HG03103 (cell line): ENCODE data around the gene NRCAM.
A peak's percentile ranks its signal among the peaks of the same experiment; 100 is the strongest.
"Not testable (repeated sequence)": the region's sequence is repeated elsewhere in the genome, so short reads cannot be mapped to it uniquely, and the experiment has no call there.

Experiments
- ATAC-seq: cut with Tn5 transposase; IDR thresholded peaks from one replicate; pipeline ENCODE4 v1.9.1; 2021; ENCODE audit warnings: low read depth; ENCODE audit not compliant: unreplicated experiment

The NRCAM gene

DNA sequence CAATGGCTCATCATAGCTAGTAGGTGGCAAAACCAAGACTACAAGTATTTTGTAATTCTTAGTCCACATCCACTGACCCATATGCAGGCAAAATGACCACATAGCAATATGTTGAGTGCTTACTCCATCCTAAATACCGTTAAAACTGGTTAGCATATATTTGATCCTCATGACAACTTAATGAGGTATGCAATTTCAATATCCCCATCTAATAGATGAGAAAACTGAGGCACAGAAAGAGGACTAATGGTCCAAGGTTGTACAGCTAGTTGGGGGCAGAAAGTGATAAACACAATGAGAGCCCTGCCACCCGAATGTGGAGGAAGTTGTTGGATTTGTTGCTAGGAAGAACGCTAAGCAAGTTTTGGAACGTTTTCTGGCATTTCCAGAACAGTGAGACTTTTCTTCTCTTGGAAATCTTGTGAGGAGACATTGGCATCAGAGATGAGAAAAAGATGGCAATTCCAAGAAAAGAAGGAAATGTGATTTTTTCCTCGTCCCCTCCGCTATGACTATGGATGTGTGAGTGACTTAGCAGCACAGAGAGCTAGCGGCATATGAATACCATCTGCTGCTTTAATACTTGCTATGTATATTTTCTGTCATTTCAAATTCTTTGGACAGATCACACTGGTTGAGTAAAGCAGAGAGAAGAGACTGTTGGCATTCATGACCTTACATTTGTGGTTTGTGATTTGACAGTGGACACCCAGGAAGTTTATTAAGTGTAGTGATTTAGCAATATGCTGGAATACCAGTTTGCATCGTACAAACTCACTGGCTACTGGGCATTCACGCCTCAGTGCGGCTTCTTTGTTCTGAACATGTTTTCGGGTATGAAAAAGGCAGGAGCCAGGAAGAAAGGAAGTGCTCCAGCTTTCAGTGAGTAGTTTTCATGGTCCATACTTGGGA, 51.5 kb downstream of the NRCAM start:
- no peak for ATAC-seq

DNA sequence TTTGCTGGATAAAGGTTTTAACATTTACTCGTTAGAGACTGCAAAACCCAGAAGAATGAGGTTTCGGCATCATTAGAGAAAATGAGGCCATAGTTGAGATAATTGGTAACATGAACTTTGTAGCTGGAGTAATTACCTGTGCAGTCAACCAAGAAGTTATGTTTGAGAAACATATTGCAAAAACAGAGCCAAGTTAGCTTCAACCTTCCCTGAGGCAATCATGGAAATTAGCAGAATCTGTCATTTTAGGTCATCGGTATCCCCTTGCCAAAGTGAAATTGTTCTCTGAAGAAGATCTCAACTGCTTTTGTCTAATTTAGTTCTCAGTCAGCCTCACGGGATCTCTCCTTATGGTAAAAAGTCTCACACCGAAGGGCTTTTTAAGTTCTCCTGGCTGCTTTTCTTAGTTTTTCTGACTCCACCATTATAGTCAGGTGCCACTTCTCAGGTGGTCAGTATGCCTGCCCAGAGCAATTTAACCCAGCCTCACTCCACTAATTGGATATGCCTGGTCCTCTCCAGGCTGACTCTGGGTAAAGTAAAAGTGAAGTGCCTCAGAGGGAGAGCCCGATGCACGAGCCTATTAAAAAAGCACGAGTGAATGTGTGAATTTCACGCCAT, 52.5 kb downstream of the NRCAM start:
- no peak for ATAC-seq

DNA sequence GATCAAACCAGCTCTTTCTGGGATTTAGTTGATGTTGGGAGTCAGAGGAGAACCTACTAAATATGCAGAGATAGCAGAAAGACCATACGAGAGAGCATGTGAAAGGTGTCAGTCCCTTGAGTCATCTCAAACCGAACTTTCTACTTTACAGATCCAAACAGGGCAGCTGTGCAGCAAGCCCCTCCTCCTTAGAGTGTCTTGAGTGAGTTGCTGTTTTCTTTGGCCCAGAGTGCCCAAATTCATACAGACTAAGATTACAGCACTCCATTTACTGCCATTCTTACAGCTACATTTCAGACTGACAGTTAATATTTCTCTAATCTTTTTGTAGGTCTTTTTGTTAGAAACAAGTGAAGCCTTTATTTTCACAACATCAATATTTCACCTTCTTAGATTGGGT, 53.4 kb downstream of the NRCAM start:
- ATAC-seq = no peak

DNA sequence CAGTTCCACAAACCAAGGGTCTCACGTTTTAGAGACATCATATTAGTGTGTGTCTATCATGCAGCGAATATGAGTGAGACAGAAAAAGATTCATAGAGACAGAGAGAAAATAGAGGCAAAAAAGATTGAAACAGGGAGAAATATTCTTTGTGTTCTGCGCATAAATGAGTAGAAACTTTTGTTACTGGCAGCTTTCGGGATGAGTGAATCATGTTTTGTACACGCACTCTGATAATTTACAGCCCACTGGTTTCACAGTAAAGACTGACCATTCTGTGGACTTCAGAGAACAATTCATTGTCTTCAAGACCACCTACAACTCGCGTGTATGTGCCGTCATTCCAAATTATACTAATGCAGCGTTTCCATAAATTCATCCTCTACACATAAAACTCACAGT, 60.2 kb downstream of the NRCAM start:
- ATAC-seq = no peak

DNA sequence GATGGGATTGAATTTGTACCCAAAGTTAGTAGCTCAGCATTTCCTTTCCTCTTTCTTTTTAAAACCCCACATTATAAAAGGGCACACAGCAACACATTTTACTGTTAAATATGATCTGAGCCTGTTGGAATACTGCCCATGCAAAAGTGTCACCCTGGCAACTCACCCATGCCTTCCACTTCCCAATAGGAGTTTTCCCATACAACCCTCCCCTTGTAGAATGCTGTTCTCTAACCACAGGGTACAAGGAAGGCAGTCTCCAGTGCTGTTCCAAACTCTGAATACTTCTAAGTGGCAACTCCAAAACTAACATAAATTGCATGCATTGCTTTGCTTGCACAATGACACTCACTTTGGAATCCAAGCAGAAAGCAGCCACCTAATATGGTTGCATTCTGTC, 60.8 kb downstream of the NRCAM start:
- no peak for ATAC-seq

DNA sequence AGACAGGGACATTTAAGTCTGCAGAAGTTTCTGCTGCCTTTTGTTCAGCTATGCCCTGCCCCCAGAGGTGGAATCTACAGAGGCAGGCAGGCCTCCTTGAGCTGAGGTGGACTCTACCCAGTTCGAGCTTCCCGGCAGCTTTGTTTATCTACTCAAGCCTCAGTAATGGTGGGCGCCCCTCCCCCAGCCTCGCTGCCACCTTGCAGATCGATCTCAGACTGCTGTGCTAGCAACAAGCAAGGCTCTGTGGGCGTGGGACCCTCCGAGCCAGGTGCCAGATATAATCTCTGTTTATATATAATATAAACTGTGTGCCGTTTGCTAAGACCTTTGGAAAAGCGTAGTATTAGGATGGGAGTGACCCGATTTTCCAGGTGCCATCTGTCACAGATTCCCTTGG, 63.1 kb downstream of the NRCAM start:
- ATAC-seq = not testable (repeated sequence)

DNA sequence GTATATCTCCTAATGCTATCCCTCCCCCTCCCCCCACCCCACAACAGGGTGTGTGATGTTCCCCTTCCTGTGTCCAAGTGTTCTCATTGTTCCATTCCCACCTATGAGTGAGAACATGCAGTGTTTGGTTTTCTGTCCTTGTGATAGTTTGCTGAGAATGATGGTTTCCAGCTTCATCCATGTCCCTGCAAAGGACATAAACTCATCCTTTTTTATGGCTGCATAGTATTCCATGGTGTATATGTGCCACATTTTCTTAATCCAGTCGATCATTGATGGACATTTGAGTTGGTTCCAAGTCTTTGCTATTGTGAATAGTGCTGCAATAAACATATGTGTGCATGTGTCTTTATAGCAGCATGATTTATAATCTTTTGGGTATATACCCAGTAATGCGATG, 68.5 kb downstream of the NRCAM start:
- not testable (repeated sequence) for ATAC-seq

DNA sequence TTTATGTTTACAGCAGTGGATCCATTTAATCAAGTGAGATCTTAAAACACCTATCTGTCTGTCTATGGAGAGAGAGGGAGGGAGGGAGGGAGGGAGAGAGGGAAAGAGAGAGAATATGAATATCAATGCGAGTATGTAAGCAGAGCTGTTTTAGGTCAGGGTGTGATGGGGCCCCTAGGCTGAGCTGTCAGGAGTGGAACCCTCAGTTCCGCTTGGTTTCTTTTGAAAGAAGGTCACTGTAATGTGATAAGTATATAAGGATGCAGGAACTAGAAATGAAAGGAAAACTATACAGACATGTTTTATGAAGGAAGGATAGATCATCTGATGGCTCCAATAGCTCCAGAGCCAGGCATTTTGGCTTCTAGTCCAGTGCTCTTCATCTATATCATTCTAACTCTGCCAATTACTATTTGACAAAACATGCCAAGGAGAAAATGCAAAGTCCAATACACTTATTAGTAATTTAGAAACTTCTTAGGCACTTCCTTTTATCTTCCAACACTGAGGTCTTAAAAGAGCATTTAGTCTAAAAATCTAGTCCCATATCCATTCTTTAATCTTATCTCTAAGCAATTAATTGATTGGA, 70.3 kb downstream of the NRCAM start:
- ATAC-seq = no peak

DNA sequence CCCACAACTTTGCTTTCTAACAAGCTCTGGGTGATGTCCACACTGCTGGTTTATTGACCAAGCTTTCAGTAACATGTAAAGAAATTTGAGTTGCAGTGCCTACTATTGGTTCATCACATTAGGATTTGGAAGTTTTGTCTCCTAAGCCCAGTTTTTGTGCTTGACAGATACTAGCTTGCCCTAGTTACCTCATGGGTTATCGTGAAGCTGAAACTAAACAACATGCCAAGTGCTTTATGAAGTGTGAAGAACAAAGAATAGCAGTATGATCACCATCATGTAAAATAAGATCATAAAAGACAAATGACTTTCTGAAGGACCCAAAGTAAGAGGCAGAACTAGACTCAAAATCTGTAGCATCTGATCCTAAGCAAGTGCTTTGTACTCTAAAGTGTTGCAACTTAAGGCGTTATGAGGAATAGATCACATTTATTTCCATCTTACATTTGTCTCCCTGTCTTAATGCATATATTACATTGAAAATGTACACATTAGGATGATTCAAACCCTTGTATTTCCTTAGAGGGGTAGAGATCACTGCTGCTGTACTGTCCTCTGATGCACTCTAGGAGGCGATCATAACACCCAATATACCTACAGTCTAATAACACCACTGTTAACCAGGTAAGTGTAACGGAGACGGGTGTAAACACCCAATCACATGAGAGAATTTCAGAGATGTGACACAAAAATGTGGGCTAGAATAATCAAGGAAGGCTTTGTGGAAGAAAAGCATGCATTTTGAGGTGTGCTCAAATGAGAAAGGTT, 71.3 kb downstream of the NRCAM start:
- peak; percentile 80 for ATAC-seq

DNA sequence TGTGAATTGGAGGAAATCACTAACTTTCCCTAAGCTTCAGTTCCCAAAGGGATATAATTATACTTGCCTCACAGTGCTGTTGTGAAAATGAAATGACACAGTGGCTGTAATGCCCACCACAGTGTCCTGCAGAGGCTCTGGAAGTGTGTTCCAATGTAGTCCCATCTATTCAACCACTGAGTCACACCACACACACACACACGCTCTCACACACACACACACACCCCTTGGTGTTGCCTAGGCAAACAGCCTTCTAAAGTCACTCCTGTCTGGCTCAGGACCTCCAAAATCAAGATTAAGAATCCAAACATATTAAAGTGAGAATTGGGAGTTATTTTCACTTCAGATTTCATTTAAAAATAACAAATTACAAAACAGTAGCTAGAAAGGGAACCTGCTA, 73.3 kb downstream of the NRCAM start:
- ATAC-seq = no peak

DNA sequence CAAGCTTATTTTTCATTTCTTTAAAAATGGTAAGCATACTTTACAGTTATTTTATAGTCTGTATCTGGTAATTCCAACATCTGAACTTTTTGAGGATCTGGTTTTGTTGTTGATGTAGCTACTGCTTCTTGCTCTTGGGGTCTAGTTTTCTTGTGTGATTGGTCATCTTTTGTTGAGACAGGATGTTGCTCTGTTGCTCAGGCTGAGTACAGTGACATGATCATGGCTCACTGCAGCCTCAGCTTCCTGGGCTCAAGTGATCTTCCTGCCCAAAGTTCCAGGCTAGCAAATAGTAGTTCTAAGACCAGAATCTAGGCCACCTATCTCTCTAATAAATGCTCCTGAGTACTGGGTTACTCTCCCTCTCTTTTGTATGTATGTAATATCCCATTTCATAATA, 75.7 kb downstream of the NRCAM start:
- ATAC-seq = no peak

DNA sequence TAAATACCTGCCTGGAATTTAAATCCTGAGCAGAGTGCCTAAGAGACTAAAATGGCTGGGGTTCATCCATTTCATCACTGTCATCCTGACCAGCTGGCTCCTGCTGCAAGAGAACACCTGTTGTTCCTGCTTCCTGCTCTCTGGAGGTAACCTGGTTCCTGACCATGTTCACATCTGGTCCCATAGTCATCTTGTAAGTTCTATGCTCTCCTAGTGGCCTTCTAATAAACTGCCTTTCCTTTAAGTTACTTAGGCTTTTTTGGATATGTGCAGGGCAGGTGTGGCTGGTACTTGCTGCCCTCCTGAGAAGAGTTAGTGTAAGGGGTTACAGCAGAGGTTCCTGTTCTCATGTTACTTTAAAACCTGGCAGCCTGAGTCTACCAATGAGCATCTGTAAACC, 80.0 kb downstream of the NRCAM start:
- ATAC-seq = no peak

DNA sequence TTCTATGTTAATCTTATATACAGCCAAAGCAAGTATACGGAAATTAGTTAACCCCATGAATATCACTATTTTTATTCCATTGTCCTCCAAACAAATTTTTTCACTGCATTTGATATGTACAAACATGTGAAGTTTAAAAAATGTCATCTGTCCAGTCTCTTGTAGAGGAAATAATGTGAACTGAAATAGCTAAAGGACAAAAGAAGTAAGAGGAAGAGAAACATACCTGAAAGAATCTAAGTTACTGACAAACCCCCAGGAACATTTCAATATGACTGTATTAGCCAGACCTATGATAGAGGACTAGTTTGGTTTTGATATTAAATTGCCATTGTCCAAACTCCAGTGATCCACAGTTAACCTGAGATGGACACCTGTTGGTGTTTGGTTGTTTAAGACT, 80.6 kb downstream of the NRCAM start:
- ATAC-seq = peak; percentile 78

DNA sequence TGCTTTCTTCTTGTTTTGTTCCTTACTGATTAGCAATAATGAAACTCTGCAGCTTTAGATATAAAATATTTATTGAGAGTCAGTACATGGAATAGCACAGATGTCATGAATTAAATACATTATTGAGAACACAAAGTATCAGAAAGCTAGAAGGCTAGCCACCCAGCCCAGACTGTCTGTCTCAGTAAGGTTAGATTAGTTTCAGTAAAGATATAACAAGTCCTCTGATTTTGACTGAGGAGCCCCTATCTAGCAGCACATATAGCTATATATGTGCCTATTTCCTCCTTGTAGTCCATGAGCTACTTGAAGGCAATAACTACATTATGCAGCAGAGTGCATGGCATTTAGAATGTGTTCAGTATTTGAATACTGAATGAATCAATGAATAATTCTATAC, 81.3 kb downstream of the NRCAM start:
- ATAC-seq = no peak

DNA sequence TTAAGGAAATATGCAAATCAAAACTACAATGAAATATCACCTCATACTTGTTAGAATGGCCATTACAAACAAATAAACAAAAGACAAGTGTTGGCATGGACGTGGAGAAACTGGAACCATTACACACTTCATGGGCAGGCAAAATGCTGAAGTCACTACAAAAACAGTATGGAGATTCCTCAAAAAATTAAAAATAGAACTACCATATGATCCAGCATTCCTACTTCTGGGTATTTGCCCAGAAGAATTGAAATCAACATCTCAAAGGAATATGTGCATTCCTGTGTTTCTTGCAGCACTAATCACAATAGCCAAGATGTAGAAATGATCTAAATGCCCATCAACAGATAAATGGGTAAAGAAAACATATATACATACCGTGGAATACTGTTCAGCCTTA, 83.6 kb downstream of the NRCAM start:
- no peak for ATAC-seq

DNA sequence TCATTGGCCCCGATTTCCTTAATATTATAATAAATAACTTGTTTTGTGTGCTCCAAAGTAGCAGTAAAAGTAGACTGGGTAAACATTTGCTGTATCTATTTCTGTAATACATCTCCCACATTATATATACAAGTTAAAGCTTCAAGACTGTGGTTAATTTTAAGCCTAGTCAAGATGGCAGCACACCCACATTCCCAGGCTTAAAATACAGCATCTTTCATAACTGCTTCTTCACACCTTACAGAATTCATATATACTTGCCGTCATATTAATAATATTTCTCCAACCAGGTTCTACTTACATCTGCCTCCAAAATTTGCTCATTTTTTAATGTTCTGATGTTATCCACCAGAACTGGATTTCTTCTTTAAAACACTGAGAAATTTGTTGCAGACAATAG, 85.6 kb downstream of the NRCAM start:
- no peak for ATAC-seq

DNA sequence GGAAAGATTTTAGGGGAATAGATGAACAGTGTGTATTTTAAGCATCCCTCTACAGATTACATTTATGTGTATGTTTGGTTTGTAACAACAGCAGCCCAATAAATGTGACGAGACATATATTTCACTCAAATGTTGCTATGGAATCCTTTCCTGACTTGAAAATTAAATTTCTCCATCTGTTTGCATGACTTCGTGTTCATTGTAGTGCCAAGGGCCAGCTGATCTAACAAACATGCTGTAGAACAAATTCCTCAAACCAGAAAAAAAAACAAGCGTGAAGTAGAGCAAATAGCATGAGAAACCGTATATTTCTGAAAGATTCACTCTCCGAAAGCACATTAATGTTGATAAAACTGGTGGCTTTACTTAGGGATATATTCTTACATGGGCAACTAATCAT, 87.8 kb downstream of the NRCAM start:
- ATAC-seq = no peak

DNA sequence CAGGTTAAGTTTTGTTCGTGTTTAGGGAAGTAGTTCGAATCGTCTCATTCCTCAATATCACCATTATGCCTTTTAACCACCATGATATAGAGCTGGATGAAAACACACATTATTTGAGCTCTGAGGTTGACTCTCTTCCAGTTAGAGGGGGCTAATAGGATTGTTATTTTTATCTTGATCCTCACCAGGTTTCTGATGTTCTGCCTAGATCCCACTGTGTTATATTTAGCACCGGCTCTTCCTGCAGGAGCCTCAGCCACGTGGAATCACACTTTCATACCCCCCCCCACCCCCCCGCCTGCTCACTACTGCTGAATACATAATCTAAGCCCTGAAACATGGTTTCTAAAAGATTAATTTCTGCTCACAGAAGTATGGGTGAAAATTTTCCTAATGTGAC, 88.3 kb downstream of the NRCAM start:
- no peak for ATAC-seq

DNA sequence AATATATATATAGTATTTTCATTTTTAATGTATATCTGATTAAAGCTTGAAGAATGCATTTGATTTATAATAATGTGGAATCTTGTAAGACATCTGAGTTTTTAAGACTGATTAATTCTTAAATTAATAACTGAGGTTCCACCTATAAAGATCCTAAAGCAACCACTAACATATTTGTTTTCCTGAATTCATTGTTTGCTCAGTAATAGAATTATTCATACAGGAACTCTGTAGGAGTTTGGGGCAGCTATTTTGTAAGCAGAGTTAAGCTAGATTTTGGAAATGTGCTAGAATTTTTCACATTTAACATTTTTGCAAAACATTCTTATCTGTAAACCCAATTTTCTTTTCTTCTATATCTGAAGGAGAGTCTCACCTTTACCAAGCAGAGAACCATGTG, 88.9 kb downstream of the NRCAM start:
- no peak for ATAC-seq

DNA sequence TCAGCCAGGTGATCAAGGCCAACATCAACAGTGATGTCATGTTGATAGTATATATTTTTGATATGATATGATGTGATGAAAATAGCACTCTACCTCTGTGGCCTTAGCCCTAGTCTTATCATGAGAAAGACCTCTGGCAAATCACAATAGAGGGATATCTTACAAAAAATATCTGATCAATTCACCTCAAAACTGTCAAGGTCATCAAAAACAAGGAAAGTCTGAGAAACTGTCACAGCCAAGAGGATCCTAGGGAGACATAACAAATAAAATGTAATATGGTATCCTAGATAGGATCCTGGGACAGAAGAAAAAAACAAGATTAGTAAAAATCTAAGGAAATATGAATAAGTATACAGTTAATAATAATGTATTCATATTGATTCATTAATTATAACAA, 92.6 kb downstream of the NRCAM start:
- ATAC-seq = no peak
